ENCODE data around the gene PCDHA1.

GRCh38 chr5:140802781-140803271 lies 16.9 kb downstream of the PCDHA1 start:
- no peak for TF ChIP-seq ISL1 (CRISPR knock-in tag; IDR thresholded peaks at IDR 0.05)
- no peak for TF ChIP-seq ZC3H10 (CRISPR knock-in tag; IDR thresholded peaks at IDR 0.05)
- no peak for TF ChIP-seq PATZ1 (CRISPR knock-in tag; IDR thresholded peaks at IDR 0.05; ENCODE audit: borderline replicate concordance)
- no peak for TF ChIP-seq BACH2 (CRISPR knock-in tag; IDR thresholded peaks at IDR 0.05; ENCODE audit: borderline replicate concordance)
- no peak for TF ChIP-seq ZNF8 (CRISPR knock-in tag; IDR thresholded peaks at IDR 0.05)
- TF ChIP-seq ESRRG (CRISPR knock-in tag; IDR thresholded peaks at IDR 0.05) = no peak
- TF ChIP-seq SNAI2 (CRISPR knock-in tag; IDR thresholded peaks at IDR 0.05) = no peak
- TF ChIP-seq ARNTL (CRISPR knock-in tag; IDR thresholded peaks at IDR 0.05; ENCODE audit: borderline replicate concordance, low read depth) = no peak

Measured in SK-N-SH treated with all-trans-retinoic acid at 6 μM for 48 hours (cell line).